COLO668 (cell line): Measurements from ENCODE around the gene HAT1.
"Not testable (repeated sequence)": the region's sequence is repeated elsewhere in the genome, so short reads cannot be mapped to it uniquely, and the experiment has no call there.

Source experiments
- DNase-seq: peaks from one replicate; lab custom pipeline; 2025; ENCODE audit not compliant: unreplicated experiment; lab: John Stamatoyannopoulos, UW

The HAT1 gene, protein sequence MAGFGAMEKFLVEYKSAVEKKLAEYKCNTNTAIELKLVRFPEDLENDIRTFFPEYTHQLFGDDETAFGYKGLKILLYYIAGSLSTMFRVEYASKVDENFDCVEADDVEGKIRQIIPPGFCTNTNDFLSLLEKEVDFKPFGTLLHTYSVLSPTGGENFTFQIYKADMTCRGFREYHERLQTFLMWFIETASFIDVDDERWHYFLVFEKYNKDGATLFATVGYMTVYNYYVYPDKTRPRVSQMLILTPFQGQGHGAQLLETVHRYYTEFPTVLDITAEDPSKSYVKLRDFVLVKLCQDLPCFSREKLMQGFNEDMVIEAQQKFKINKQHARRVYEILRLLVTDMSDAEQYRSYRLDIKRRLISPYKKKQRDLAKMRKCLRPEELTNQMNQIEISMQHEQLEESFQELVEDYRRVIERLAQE

DNA sequence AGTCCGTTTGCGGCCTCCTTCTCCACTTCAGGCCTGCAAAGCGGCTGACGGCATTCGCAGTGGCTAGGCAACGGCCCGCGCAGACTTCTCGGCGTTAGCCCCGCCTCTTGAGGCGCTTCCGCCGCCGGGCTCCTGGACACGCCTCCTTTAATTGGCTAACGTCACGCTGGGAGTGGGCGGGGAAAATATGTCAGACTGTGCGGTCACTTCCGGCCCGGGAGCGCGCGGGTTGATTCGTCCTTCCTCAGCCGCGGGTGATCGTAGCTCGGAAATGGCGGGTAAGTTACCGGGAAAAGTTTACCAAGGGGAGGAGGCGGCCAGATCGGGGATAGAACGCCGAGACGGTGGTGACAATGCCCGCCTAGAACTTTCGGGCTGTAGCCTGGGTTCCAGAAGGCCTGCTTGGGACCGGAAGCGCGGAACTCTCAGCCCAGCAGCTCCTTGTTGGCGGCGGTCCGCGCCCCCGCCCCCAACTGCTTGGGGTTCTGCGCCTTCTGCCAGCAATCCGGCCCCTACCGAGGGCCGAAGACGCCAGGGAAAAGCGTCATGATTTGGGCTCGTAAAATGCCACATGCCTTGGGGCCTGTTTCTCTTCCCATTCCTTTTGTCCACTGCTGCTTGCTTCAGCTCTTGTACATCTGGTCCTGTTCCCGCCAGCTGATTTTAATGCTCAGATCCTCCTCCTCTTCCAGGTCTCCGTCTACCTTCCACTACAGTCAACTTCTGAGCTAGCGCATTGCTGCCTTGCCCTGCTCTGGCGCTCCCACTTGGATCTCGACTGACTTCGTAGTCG lies at the start of gene HAT1:
Gene HAT1 (plus strand): TSS at position 232 of the 793 bp plus-strand sequence. CDS start 40 bp downstream, at position 272.
- DNase-seq, result peak; percentile 98

DNA sequence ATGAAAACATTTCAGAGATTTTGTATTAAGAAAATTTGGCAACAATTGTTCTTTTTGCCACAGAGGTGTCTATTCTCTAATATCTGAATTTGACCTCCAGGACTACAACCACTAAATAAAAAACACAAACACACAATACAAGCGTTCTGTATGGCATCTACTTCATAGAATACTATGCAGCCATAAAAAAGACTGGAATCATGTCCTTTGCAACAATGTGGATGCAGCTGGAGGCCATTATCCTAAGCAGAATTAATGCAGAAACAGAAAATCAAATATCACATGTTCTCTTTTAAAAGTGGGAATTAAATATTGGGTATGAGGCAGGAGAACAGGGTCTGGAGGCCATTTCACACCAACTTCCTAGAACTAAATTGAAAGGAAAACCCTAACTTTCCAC lies 47.7 kb upstream of the HAT1 start:
- DNase-seq, result no peak

DNA sequence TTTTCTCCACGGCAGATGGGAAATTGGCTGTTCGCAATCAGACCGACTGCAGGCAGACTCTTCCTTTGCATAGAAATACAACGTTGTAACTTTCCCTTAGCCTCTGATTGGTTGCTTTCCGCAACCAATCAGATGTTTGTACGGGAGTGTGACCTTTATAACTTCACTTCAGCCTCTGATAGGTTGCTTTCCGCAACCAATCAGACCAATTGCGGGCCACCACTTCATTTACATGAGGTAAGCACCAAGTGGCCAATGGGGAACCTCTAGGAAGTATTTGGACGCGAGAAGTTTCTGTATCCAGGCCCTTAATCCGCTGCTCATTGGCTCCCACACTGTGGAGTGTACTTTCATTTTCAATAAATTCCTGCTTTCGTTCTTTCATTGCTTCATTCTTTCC lies 47.3 kb upstream of the HAT1 start:
- DNase-seq, result no peak

DNA sequence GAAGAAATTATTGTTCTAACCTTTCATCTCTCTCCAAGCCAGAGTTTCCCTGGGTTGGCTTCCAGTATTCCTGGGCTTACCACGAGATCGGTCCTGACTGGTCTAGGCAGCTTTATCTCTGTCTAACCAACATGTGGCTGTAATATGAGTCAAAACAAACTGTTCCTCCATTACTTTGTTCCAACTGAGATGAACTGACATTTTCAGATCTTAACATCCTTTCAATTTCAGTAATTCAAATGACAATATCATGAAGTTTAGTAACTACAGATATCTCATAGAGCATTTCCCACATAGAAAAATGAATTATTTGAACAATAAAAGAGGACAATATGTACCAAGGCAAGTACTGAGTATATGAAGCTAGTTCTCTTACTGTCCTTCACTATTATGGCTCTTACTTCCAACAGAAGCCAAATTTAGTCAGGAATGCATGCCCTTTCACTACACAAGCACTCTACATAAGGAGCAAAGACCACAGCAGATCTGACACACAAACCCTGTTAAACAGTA lies 43.7 kb upstream of the HAT1 start:
- DNase-seq, result peak; percentile 16

DNA sequence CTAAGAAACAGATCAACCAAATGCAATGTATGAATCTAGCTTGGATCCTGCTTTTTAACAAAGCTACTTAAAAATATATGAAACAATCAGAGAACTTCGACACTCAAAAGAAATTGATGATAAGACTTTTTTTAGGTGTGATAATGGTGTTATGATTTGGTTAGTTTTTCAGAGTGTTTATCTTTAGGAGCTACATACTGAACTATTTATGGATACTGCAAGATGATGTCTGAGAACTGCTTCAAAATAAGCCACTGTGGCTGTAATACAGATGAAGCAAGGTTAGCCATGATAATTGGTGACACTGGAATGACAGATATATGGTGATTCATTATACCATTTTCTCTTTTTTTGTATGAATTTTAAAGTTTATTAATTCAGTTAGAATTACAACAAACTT lies 42.4 kb upstream of the HAT1 start:
- DNase-seq, result no peak

DNA sequence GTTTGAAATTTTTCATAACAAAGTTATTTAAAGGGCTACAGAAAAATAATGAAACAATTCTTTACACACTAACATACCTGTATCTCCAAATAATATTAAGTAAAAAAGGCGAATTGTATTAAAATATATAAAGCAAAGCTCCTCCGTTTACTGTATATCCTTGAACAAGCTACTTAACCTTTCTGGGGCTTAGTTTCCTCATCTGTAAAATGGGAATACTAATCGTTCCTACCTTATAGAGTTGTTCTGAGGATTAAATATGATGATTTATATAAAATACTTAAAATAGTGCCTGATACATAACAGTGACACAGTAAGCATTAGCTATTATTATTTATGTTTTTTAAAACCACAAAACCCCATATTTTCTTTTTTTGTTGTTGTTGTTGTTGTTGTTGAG lies 41.5 kb upstream of the HAT1 start:
- DNase-seq, result no peak

DNA sequence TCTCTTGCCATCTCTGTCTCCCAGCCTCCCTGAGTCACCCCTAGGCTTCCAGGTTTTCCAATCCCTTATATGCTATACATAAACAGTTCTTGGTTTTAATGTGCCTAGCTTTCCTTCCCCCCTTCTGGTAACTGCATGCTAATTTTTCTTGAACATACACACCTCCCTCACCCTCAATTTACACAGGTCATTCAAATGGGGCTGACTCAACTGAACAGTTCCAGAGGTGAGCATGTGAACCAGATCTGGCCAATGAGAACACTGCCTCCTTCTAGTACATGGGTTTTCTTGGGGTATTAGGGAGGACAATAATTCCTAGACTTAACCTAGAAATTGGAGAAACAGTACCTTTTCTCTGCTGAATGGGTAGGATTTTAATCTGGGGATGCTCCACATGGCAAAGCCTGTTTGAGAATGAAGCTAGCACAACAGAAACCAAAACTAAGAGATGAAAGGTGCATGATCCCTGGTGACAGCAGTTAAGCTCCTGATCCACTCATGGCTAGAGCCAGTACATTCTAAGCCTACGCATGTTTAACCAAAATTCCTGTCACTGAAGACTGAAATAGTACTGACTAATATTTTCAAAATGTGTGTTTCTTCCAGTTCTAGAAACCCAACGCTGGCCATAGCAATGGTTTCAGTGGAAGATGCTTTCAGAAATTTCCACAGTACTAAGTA lies 40.0 kb upstream of the HAT1 start:
- no peak for DNase-seq

DNA sequence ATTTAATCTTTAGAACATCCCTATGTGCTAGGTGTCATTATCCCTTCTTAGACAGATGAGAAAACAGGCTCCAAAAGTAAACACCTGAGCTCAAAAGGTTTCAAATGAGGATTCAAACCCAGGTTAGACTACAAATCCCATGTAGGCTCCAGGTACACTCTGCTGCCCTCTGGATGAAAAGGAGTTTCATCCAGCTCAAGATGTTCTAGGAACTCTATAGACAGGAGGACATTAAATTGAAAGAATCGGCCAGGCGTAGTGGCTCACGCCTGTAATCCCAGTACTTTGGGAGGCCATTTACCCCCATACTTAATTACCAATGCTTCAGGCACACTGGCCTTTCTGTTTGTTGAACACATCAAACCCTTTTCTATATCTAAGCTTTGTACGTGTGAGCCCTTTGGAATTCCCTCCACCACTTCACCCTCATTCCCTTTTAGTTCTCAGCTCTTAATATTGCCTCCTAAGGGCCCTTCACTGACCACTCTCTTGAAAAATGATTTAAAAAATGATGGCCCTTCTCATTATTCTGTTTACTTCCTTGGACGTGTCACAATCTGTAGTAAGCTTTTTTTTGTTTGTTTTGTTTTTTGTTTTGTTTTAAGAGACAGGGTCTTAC lies 38.9 kb upstream of the HAT1 start:
- no peak for DNase-seq

DNA sequence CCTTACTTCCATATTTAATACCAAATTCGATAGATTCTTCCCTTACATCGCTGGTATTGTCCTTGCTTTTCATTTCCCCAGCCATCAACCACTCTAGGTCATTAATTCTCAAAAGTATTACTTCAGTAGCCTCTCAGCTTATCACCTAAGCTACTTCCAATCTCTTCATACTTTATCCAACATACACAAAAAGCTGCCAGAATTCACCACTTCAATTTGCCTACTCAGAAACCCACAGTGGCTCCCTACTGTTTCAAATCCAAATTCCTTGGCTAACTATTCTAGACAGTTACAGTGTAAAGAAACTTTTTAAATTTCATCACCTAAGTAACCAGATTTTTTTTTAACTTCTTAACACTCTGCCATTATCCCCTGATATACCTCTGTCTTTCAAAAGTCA lies 32.9 kb upstream of the HAT1 start:
- DNase-seq, result no peak

DNA sequence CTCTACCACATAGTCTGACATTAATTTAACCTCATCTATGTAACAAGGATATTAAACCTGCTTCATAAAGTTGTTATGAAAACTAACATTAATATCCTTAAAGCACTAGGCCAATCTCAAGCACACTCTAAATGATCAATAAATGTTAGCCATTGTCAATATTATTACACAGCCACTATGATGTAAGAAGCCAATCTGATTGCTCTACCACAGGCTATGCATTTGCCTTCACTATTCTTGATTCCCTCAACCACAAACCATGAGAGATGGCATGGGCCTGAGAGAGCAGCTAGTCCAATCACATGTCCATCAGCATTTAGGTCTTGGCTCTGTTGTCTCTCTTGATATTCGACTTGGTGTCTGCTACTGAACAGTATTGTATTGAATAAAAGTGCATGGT lies 32.5 kb upstream of the HAT1 start:
- DNase-seq, result no peak

DNA sequence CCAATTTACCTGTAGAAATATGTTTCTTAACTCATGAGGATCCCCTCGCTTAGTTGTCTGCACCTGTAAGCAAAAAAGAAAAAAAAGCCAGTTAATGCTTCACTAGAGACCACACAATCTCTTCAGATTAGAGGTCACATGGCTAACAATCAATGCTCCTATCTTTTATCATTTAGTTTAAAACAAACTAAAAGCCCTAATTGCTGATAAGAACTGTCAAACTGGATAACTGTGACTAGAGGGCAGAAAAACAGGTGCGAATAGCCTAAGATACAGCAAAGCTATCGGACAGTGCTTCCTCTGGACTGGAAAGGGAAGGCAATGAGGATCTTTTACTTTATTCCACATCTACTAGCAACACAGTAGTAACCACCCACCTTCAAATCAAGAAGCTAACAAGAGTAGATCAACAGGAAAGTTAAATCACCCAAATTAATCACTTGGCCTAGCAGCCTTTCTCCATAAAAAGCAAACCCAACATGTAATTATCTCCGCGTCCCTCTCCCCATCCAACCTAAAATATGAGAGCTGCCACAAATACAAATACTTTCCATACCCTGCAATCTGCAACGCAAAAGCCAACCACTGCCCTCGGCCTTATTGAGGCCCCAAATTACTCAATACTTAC lies 29.0 kb upstream of the HAT1 start:
- no peak for DNase-seq

DNA sequence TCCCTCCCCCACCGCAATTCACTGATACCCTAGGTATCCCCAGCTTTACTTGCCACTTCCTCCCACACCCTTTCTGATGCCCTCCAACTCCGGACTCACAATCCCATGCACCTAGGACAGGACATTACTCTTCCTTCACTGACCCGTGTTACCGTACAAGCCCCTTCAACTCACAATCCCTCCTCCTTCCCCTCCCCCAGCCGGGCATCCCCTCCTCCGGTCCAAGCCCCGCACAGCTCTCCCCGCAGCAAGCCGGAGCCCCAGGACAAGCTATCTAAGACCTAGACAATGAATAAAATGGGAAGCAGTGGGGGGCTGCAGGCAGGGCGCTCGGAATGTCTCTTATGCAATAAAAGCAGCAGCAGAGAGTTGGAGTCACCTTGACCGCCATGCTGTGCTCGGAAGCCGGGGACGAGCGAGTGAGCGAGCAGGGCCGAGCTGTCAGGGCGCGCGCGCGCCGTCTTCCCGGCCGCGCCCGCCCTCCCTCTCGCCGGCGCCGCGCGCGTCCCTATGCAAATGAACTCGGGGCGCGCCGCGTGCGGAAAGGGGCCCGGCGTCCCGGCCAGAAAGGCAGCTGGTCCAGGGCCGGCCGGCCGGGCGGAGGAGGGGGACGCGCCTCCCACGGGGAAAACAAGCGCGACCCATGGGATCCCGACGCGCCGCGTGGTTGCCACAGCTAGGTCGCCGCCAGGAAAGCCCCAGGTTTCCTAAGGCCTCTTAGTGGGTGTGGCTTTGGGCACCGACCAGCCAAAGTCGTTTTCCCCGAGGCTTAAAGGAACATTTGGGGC lies 28.2 kb upstream of the HAT1 start, which contains the start of gene SLC25A12:
Gene SLC25A12 (minus strand): TSS at position 421 of the 788 bp plus-strand sequence. CDS start 30 bp downstream, at position 391.
- peak; percentile 98 for DNase-seq

DNA sequence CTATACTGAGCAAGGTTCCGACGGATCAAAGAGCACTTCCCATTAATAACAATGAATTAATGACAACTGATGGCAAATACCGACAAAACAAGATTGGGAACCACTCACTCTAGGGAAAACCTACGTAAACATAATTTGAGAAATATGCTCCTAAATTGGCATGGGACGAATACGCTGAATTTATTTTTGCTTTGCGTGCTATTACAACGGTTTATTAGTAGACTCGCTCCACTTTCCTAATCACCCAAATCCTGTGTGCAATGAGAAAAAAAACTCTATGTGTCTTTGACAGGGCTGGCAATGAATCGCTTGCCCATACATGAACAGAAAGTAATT lies 27.7 kb upstream of the HAT1 start:
- no peak for DNase-seq

DNA sequence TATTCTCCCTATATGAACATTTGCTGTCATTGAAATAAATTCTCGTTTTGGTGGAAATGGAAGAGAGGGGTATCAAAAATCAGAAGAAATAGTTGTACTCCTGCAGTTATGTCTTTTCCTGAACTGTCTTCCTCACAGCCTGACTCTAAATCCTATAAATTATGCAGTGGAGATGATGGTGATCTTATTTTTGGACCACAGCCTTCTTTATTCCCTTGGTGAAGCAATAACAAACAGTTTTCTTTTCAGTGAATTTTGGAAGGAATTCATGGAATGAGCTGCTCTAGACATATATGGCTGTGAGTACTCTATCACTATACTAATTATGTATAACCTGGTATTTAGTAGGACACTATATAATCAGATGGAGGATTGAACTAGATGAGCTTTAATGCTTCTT lies 26.5 kb upstream of the HAT1 start:
- DNase-seq, result no peak

DNA sequence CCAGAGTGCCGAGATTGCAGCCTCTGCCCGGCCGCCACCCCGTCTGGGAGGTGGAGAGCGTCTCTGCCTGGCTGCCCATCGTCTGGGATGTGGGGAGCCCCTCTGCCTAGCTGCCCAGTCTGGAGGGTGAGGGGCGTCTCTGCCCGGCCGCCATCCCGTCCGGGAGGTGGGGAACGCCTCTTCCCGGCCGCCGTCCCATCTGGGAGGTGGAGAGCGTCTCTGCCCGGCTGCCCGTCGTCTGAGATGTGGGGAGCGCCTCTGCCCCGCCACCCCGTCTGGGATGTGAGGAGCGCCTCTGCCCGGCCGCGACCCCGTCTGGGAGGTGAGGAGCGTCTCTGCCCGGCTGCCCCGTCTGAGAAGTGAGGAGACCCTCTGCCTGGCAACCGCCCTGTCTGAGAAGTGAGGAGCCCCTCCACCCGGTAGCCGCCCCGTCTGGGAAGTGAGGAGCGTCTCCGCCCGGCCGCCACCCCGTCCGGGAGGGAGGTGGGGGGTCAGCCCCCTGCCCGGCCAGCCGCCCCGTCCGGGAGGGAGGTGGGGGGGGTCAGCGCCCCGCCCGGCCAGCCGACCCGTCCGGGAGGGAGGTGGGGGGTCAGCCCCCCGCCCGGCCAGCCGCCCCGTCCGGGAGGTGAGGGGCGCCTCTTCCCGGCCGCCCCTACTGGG lies 22.5 kb upstream of the HAT1 start:
- DNase-seq, result not testable (repeated sequence)

DNA sequence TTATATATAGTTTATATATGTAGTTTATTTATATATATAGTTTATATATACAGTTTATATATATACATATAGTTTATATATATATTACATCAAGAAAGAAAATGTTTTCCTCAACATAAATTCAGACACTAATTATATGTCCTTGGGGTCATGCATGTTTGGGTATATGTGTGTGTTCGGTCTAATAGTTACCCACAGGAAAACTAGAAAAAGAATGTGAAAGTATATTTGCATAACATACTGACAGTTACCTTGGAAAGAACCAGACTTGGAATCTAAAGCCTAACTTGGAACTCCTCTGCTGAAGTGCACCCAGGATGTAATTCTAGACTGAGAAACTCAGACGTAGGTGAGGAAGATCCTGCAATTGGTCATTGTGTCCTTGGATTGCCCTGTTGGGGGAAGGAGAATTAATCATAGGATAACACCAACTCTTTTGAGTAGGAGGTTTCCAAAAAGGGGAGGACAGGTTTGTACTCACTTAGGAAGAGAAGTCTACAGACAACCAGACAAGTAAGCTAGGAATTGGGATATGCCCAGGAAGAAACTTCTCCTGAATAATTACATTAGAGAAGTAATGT lies 19.3 kb upstream of the HAT1 start:
- no peak for DNase-seq

DNA sequence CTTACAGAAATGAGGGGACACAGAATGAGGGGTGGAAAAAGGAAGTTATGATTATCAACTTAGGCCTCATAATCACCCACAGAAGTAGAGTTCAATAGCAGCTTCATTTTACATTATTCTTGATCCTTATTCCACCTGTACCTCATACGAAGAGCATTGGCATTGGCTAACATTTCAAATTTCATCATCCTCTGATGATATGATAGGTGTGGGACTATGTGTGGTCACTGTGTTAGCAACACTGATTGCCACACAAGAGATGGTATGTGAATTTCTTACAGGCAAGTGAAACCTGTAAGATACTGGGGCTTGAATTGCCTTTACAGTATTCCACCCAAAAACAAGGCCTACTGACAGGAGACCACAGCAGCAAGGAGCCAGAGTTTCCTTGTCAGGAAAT lies 14.0 kb upstream of the HAT1 start:
- no peak for DNase-seq

DNA sequence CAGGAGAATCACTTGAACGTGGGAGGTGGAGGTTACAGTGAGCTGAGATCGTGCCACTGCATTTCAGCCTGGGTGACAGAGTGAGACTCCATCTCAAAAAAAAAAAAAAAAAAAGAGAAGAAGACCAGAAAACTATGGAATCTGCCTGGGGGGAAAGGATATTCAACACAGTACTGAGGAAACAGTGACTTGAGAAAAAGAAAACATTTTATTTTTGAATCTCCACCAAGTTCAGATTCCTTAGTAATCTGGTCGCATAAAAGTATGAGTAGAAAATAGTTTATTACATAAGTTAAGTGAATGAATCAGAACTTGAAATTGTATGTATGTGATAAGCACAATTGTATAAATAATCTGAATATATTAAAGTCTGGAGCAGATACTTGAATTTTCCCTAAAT lies 13.0 kb upstream of the HAT1 start:
- no peak for DNase-seq

DNA sequence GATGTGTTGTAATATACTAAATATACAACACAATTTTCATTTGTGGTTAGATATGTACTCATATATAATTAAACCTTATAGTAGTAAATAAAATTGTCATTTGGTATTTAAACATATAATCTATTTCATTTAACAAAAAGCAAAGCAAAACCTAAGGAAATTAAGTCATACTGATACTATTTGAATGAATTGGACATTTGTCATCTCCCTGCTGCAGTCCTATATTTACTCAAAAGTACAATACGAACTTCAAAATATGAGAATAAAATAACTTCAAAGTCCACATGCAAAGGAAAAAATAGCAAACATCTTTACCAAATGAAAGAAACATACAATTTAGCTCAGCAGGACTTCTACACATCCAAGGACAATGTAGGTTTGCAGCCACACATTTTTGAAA lies 11.8 kb upstream of the HAT1 start:
- no peak for DNase-seq
